Neural progenitor cell (in vitro differentiated cells): Measurements from ENCODE around the gene SAMD8. TPM values are rescaled to one million over a fixed set of nuclear protein-coding genes. Genes with fewer than 3 reads are reported as not detected.

Experiments used
- DNase-seq: peaks from one replicate; pipeline ENCODE4 v3.0.0-alpha.2; 2016; ENCODE audit warnings: low spot score
- H2AFZ ChIP-seq: fragments of 200-600 bp; sonication (generic); replicated peaks from 2 replicates; pipeline ENCODE4 v1.6.1; 2016; ENCODE audit warnings: antibody characterized with exemption
- H3F3A ChIP-seq: fragments of 200-600 bp; sonication (generic); 2 replicates; pipeline ENCODE4 v1.6.1; 2016; ENCODE audit warnings: antibody characterized with exemption, low read depth
- H3K27ac ChIP-seq: fragments of 200-600 bp; sonication (generic); 2 replicates; pipeline ENCODE4 v1.5.1; 2016; ENCODE audit warnings: mild to moderate bottlenecking
- H3K27me3 ChIP-seq: fragments of 200-600 bp; sonication (generic); 2 replicates; pipeline ENCODE4 v1.6.1; 2016; ENCODE audit warnings: mild to moderate bottlenecking, moderate library complexity
- H3K36me3 ChIP-seq: fragments of 200-600 bp; sonication (generic); 2 replicates; pipeline ENCODE4 v1.5.1; 2016
- H3K4me1 ChIP-seq: fragments of 200-600 bp; sonication (generic); 2 replicates; pipeline ENCODE4 v1.6.1; 2016; ENCODE audit warnings: mixed run types
- H3K4me2 ChIP-seq: fragments of 200-600 bp; sonication (generic); 2 replicates; pipeline ENCODE4 v1.6.1; 2016
- H3K4me3 ChIP-seq: fragments of 200-600 bp; sonication (generic); 2 replicates; pipeline ENCODE4 v1.5.1; 2016
- H3K79me2 ChIP-seq: fragments of 200-600 bp; sonication (generic); 2 replicates; pipeline ENCODE4 v1.6.1; 2016; ENCODE audit warnings: low read depth
- H3K9ac ChIP-seq: fragments of 200-600 bp; sonication (generic); 2 replicates; pipeline ENCODE4 v1.6.1; 2016
- H3K9me3 ChIP-seq: fragments of 200-600 bp; sonication (generic); 2 replicates; pipeline ENCODE4 v1.5.1; 2016; ENCODE audit warnings: low read depth
- H4K20me1 ChIP-seq: fragments of 200-600 bp; sonication (generic); 2 replicates; pipeline ENCODE4 v1.6.1; 2016; ENCODE audit warnings: low read depth
- H3K27ac Mint-ChIP-seq: 3 replicates; pipeline ENCODE4 v1.8.0; 2021; ENCODE audit warnings: mixed read lengths
- H3K27me3 Mint-ChIP-seq: 2 replicates; pipeline ENCODE4 v1.8.0; 2022; ENCODE audit warnings: low read depth, mild to moderate bottlenecking, inconsistent platforms, moderate library complexity, mixed read lengths; ENCODE audit not compliant: insufficient read depth
- H3K36me3 Mint-ChIP-seq: 3 replicates; pipeline ENCODE4 v1.8.0; 2021; ENCODE audit warnings: mixed read lengths
- H3K4me1 Mint-ChIP-seq: 3 replicates; pipeline ENCODE4 v1.8.0; 2021; ENCODE audit warnings: mixed read lengths
- H3K4me3 Mint-ChIP-seq: 3 replicates; pipeline ENCODE4 v1.8.0; 2021; ENCODE audit warnings: mild to moderate bottlenecking, moderate library complexity, mixed read lengths
- H3K9me3 Mint-ChIP-seq: 3 replicates; pipeline ENCODE4 v1.8.0; 2020; ENCODE audit warnings: mixed read lengths
- EZH2 ChIP-seq: fragments of 200-600 bp; sonication (generic); IDR thresholded peaks from 2 replicates; pipeline ENCODE4 v1.6.1; 2017; ENCODE audit warnings: antibody characterized with exemption, mild to moderate bottlenecking, moderate library complexity
- EZH2phosphoT487 ChIP-seq: fragments of 200-600 bp; sonication (generic); IDR thresholded peaks from 2 replicates; pipeline ENCODE4 v1.6.1; 2017; ENCODE audit warnings: antibody characterized with exemption
- total RNA-seq: library from RNA; depleted of rRNA; stranded (reverse); fragments of >200 nt; gene quantifications from 2 replicates; pipeline ENCODE4 v1.2.3, GENCODE V29; 2015; ENCODE audit warnings: low replicate concordance
- TF ChIP-seq, protein P1 (sequence below): fragments of 200-600 bp; sonication (generic); IDR thresholded peaks from 2 replicates; pipeline ENCODE4 v1.5.1; 2017; ENCODE audit warnings: antibody characterized with exemption, mild to moderate bottlenecking

Gene SAMD8
- total RNA-seq, 1 donor from 2014 or later: 39.5 TPM

GRCh38 chr10:75226656-75227055, 115.2 kb downstream of the SAMD8 start:
- peak overlapping the region; percentile 55 for H3K4me2 ChIP-seq
- H3K4me1 Mint-ChIP-seq: peaks cover 37% of the 10 kb centered on the region
- peaks cover 41% of the 10 kb centered on the region for H3K4me1 ChIP-seq
- no peak for TF ChIP-seq EZH2phosphoT487
- TF ChIP-seq, protein P1, sequence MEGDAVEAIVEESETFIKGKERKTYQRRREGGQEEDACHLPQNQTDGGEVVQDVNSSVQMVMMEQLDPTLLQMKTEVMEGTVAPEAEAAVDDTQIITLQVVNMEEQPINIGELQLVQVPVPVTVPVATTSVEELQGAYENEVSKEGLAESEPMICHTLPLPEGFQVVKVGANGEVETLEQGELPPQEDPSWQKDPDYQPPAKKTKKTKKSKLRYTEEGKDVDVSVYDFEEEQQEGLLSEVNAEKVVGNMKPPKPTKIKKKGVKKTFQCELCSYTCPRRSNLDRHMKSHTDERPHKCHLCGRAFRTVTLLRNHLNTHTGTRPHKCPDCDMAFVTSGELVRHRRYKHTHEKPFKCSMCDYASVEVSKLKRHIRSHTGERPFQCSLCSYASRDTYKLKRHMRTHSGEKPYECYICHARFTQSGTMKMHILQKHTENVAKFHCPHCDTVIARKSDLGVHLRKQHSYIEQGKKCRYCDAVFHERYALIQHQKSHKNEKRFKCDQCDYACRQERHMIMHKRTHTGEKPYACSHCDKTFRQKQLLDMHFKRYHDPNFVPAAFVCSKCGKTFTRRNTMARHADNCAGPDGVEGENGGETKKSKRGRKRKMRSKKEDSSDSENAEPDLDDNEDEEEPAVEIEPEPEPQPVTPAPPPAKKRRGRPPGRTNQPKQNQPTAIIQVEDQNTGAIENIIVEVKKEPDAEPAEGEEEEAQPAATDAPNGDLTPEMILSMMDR: no peak
- TF ChIP-seq EZH2: no peak
- H3K9me3 Mint-ChIP-seq: no peaks in the 10 kb centered on the region
- H3K27me3 ChIP-seq: no peaks in the 10 kb centered on the region
- DNase-seq: peak; percentile 56
- H2AFZ ChIP-seq: no peak overlapping the region
- H3K9ac ChIP-seq: no peak overlapping the region
- H3K4me3 ChIP-seq: no peak overlapping the region
- H3F3A ChIP-seq: peaks cover 79% of the 10 kb centered on the region
- peaks cover 83% of the 10 kb centered on the region for H4K20me1 ChIP-seq
- peaks cover 74% of the 10 kb centered on the region for H3K79me2 ChIP-seq
- peaks cover 17% of the 10 kb centered on the region for H3K36me3 ChIP-seq
- peaks cover 4% of the 10 kb centered on the region for H3K27me3 Mint-ChIP-seq
- peak overlapping the region; percentile 89 for H3K27ac ChIP-seq
- peaks cover 40% of the 10 kb centered on the region for H3K36me3 Mint-ChIP-seq
- H3K9me3 ChIP-seq: no peaks in the 10 kb centered on the region
- no peak overlapping the region for H3K27ac Mint-ChIP-seq
- no peak overlapping the region for H3K4me3 Mint-ChIP-seq

DNA sequence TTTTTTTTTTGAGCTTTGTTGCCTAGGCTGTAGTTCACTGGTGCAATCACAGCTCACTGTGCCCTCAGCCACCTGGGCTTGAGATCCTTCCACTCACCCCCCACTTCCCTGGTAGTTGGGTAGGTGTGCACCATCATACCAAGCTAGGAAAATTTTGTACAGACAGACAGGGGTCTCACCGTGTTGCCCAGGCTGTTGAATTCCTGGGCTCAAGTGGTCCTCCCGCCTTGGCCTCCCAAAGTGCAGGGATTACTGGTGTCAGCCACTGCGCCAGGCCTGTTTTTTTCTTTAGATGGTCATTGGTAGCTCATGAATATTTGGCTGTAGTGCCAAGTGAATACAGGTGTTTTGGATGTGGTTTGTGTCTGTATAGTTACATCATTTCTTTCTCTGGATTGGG, 116.8 kb downstream of the SAMD8 start:
- Histone ChIP-seq H4K20me1 (peaks cover 73% of the 10 kb centered on the region), H3K9me3 (no peaks in the 10 kb centered on the region), H3F3A (peaks cover 85% of the 10 kb centered on the region), H3K27me3 (no peaks in the 10 kb centered on the region), H3K4me2 (no peak overlapping the region), H3K27ac (peak overlapping the region; percentile 55), H3K4me3 (no peak overlapping the region), H3K9ac (no peak overlapping the region), H3K4me1 (peaks cover 37% of the 10 kb centered on the region), H3K36me3 (peaks cover 6% of the 10 kb centered on the region), H2AFZ (no peak overlapping the region), H3K79me2 (peaks cover 58% of the 10 kb centered on the region)
- Mint-ChIP-seq H3K36me3 (peaks cover 37% of the 10 kb centered on the region), H3K27ac (no peak overlapping the region), H3K9me3 (no peaks in the 10 kb centered on the region), H3K4me3 (no peak overlapping the region), H3K27me3 (peaks cover 4% of the 10 kb centered on the region), H3K4me1 (peaks cover 38% of the 10 kb centered on the region)
- TF ChIP-seq EZH2phosphoT487: no peak
- no peak for TF ChIP-seq EZH2
- TF ChIP-seq, protein P1: no peak
- no peak for DNase-seq

DNA sequence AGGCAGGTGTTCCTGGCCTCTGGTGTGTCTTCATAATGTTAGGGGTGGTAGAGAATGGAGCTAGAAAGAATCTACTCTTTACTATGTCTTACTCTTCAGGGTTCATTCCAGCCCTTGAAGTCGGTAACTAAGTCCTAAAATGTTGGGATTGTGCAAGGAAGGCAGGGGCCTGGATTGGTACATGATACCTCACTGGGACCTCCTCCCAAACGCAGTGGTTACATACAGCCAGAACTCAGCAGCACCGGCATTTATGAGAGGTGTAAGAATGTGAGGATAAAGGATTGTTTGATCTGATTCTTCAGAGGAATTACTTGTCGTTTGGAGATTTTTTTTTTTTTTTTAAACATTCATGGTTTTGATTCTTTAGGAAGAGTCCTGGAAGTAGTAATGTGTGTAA, 117.4 kb downstream of the SAMD8 start:
- H3K36me3 Mint-ChIP-seq: peaks cover 34% of the 10 kb centered on the region
- H4K20me1 ChIP-seq: peaks cover 70% of the 10 kb centered on the region
- peaks cover 53% of the 10 kb centered on the region for H3K79me2 ChIP-seq

More for the DNA sequence above, 117.4 kb downstream of the SAMD8 start:
- Histone ChIP-seq H3K9me3 (no peaks in the 10 kb centered on the region), H3K4me3 (no peak overlapping the region), H2AFZ (no peak overlapping the region), H3K27ac (peak overlapping the region; percentile 55), H3K4me2 (no peak overlapping the region), H3F3A (peaks cover 87% of the 10 kb centered on the region), H3K36me3 (peaks cover 6% of the 10 kb centered on the region), H3K27me3 (no peaks in the 10 kb centered on the region), H3K4me1 (peaks cover 32% of the 10 kb centered on the region), H3K9ac (no peak overlapping the region)
- no peak for DNase-seq
- no peak for TF ChIP-seq EZH2phosphoT487
- TF ChIP-seq, protein P1: no peak
- no peak for TF ChIP-seq EZH2
- peaks cover 37% of the 10 kb centered on the region for H3K4me1 Mint-ChIP-seq
- no peaks in the 10 kb centered on the region for H3K9me3 Mint-ChIP-seq
- H3K27me3 Mint-ChIP-seq: peaks cover 4% of the 10 kb centered on the region
- no peak overlapping the region for H3K4me3 Mint-ChIP-seq
- no peak overlapping the region for H3K27ac Mint-ChIP-seq
